Neural crest cell (in vitro differentiated cells): Measurements from ENCODE around the gene OR52B2. TPM values are rescaled to one million over a fixed set of nuclear protein-coding genes. Genes with fewer than 3 reads are reported as not detected.
"Not testable (repeated sequence)": the region's sequence is repeated elsewhere in the genome, so short reads cannot be mapped to it uniquely, and the experiment has no call there.

ENCODE experiments used
- DNase-seq: peaks from one replicate; pipeline ENCODE4 v3.0.0; 2021; ENCODE audit warnings: low read depth, mixed read lengths, low spot score
- H3K27ac Mint-ChIP-seq: one replicate; pipeline ENCODE4 v1.8.0; 2021; ENCODE audit warnings: mild to moderate bottlenecking, mixed read lengths; ENCODE audit not compliant: unreplicated experiment
- H3K27me3 Mint-ChIP-seq: 2 replicates; pipeline ENCODE4 v1.8.0; 2021; ENCODE audit warnings: low read depth, mild to moderate bottlenecking, mixed read lengths
- H3K36me3 Mint-ChIP-seq: 2 replicates; pipeline ENCODE4 v1.8.0; 2021; ENCODE audit warnings: low read depth, mild to moderate bottlenecking, mixed read lengths
- H3K4me1 Mint-ChIP-seq: 2 replicates; pipeline ENCODE4 v1.8.0; 2021; ENCODE audit warnings: mixed read lengths
- H3K4me3 Mint-ChIP-seq: one replicate; pipeline ENCODE4 v1.8.0; 2021; ENCODE audit warnings: mild to moderate bottlenecking, mixed read lengths
- H3K9me3 Mint-ChIP-seq: 2 replicates; pipeline ENCODE4 v1.8.0; 2021; ENCODE audit warnings: mixed read lengths
- CTCF ChIP-seq: fragments of 200-600 bp; sonication (generic); conservative IDR thresholded peaks from 2 replicates; pipeline ENCODE4 v1.5.0; 2021; ENCODE audit warnings: antibody characterized with exemption, mild to moderate bottlenecking
- total RNA-seq: library from RNA; stranded (reverse); gene quantifications from 2 replicates; pipeline ENCODE4 v1.2.1, GENCODE V29; 2021

The OR52B2 gene
- total RNA-seq, 1 donor from 2014 or later: not detected

- TF ChIP-seq CTCF: no peak
- Mint-ChIP-seq H3K27ac (no peak overlapping the region), H3K36me3 (no peaks in the 10 kb centered on the region), H3K4me1 (no peaks in the 10 kb centered on the region), H3K4me3 (no peak overlapping the region), H3K27me3 (no peaks in the 10 kb centered on the region), H3K9me3 (no peaks in the 10 kb centered on the region)
- no peak for DNase-seq
Measured at GRCh38 chr11:6156628-6157359, 13.3 kb downstream of the OR52B2 start.

- TF ChIP-seq CTCF: no peak
- no peaks in the 10 kb centered on the region for H3K27me3 Mint-ChIP-seq
- no peaks in the 10 kb centered on the region for H3K36me3 Mint-ChIP-seq
- H3K9me3 Mint-ChIP-seq: peaks cover 3% of the 10 kb centered on the region
- no peak overlapping the region for H3K4me3 Mint-ChIP-seq
- no peak for DNase-seq
- no peaks in the 10 kb centered on the region for H3K4me1 Mint-ChIP-seq
- no peak overlapping the region for H3K27ac Mint-ChIP-seq
Measured at GRCh38 chr11:6152126-6152525, 18.0 kb downstream of the OR52B2 start.

GRCh38 chr11:6151117-6151516 is 19.0 kb downstream of the OR52B2 start:
- DNase-seq: no peak
- Mint-ChIP-seq H3K27ac (no peak overlapping the region), H3K36me3 (no peaks in the 10 kb centered on the region), H3K27me3 (no peaks in the 10 kb centered on the region), H3K9me3 (peaks cover 3% of the 10 kb centered on the region), H3K4me1 (no peaks in the 10 kb centered on the region), H3K4me3 (no peak overlapping the region)
- TF ChIP-seq CTCF: no peak

GRCh38 chr11:6143737-6144136 is 26.4 kb downstream of the OR52B2 start:
- not testable (repeated sequence) for H3K27me3 Mint-ChIP-seq, H3K4me1 Mint-ChIP-seq, H3K36me3 Mint-ChIP-seq, H3K9me3 Mint-ChIP-seq
- Mint-ChIP-seq H3K27ac (peak overlapping the region; percentile 87), H3K4me3 (peak overlapping the region; percentile 80)
- DNase-seq: peak; percentile 4

- peaks cover 7% of the 10 kb centered on the region for H3K4me1 Mint-ChIP-seq
- H3K27ac Mint-ChIP-seq: no peak overlapping the region
- H3K4me3 Mint-ChIP-seq: no peak overlapping the region
- TF ChIP-seq CTCF: no peak
- no peaks in the 10 kb centered on the region for H3K27me3 Mint-ChIP-seq
- DNase-seq: no peak
- no peaks in the 10 kb centered on the region for H3K9me3 Mint-ChIP-seq
- peaks cover 3% of the 10 kb centered on the region for H3K36me3 Mint-ChIP-seq
Measured at GRCh38 chr11:6142936-6143335, 27.2 kb downstream of the OR52B2 start.

- not testable (repeated sequence) for H3K27me3 Mint-ChIP-seq, H3K27ac Mint-ChIP-seq, DNase-seq, H3K4me3 Mint-ChIP-seq, H3K36me3 Mint-ChIP-seq, H3K4me1 Mint-ChIP-seq, H3K9me3 Mint-ChIP-seq
Measured at GRCh38 chr11:6135936-6136335, 34.2 kb downstream of the OR52B2 start.
